Lower leg skin (tissue), 3 donors: Measurements from ENCODE around the gene AHR.

Experiments used
- CTCF ChIP-seq, 3 donors: fragments of 450-650 bp; IDR thresholded peaks; one replicate each; pipeline ENCODE4 v1.5.1; 2016; ENCODE audit warnings: antibody characterized with exemption in 3 of 3, mild to moderate bottlenecking in 3 of 3, moderate library complexity in 2 of 3
- POLR2A ChIP-seq, 2 donors: fragments of 450-650 bp; IDR thresholded peaks; one replicate each; pipeline ENCODE4 v1.6.1; 2016 to 2017; ENCODE audit warnings: antibody characterized with exemption in 2 of 2, mild to moderate bottlenecking in 1 of 2, moderate library complexity in 1 of 2

GRCh38 chr7:17298102-17298839, at the start of gene AHR:
- TF ChIP-seq CTCF (IDR thresholded peaks at IDR 0.05) (no peak), POLR2A (IDR thresholded peaks at IDR 0.05) (peak in 1 of 2 donors; percentile 93)
